Astrocyte (in vitro differentiated cells and primary cell): ENCODE measurements around the gene TMEM80.

Experiments
- CTCF ChIP-seq: IDR thresholded peaks from 2 replicates; pipeline ENCODE4 v1.5.1; 2011; ENCODE audit warnings: low read depth, mild to moderate bottlenecking, inconsistent platforms, low read length, moderate library complexity; ENCODE audit not compliant: insufficient read depth
- EZH2 ChIP-seq: IDR thresholded peaks from 2 replicates; pipeline ENCODE4 v1.6.1; 2012; ENCODE audit warnings: mild to moderate bottlenecking, low read length, inconsistent platforms; ENCODE audit not compliant: insufficient read depth

GRCh38 chr11:678297-678696, 17.3 kb upstream of the TMEM80 start:
- TF ChIP-seq CTCF (no peak), EZH2 (no peak)
